ENCODE data around the gene PSMC4.

DNA sequence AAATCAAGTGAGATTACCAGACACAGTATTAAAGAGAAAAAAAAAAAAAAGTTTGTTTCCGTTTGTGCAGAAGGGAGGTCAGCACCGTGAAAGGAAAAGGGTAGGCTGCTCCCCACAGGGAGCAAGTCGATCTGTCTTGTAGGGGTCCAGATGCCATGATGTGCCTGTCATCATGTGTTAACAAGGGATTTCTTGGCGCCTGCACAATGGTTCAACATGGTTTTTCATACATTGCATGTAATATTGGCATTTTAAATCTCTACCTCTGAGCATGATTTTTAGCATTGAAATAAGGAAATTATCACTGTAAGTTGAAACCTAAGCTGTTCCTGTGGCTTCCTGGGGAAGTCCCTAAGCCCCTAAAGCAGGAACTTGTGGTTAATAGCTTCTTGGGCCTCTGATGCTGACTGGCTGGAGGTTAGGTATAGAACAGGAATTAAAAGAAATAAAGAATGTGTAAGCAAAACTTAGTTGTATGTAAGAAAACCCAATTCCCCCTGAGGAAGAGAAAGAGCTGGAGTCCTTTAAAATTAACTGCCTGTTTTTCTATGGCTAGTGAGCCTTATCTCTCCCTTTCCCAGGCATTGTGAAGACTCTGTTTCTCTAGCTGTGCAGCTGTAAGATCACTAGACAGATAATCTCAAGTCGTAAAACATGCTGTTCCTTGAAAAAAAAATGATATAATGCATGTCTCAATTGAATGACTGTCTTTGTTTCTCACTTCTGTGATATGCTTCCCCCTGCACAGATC, 29.2 kb upstream of the PSMC4 start:
- TF ChIP-seq, protein P1, sequence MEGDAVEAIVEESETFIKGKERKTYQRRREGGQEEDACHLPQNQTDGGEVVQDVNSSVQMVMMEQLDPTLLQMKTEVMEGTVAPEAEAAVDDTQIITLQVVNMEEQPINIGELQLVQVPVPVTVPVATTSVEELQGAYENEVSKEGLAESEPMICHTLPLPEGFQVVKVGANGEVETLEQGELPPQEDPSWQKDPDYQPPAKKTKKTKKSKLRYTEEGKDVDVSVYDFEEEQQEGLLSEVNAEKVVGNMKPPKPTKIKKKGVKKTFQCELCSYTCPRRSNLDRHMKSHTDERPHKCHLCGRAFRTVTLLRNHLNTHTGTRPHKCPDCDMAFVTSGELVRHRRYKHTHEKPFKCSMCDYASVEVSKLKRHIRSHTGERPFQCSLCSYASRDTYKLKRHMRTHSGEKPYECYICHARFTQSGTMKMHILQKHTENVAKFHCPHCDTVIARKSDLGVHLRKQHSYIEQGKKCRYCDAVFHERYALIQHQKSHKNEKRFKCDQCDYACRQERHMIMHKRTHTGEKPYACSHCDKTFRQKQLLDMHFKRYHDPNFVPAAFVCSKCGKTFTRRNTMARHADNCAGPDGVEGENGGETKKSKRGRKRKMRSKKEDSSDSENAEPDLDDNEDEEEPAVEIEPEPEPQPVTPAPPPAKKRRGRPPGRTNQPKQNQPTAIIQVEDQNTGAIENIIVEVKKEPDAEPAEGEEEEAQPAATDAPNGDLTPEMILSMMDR (IDR thresholded peaks at IDR 0.05; ENCODE audit: low read depth, low read length) = no peak
- TF ChIP-seq EZH2phosphoT487 (IDR thresholded peaks at IDR 0.05; ENCODE audit: low read depth) = no peak
